Thyroid gland (tissue), 4 donors: Measurements from ENCODE around the gene TBK1. TPM values are rescaled to one million over a fixed set of nuclear protein-coding genes. Genes with fewer than 3 reads are reported as not detected.

Experiments
- DNase-seq, 2 donors: peaks; one replicate each; pipeline ENCODE4 v3.0.0-alpha.2; 2019
- H3K27ac ChIP-seq, 3 donors: fragments of 200-600 bp; sonication (generic); 1 replicate in 2 of 3; 2 replicates in 1 of 3; pipeline ENCODE4 v1.5.1; 2016 to 2019; ENCODE audit warnings: mild to moderate bottlenecking in 1 of 3, moderate library complexity in 1 of 3
- H3K27me3 ChIP-seq: fragments of 200-600 bp; sonication (generic); one replicate; pipeline ENCODE4 v1.5.1; 2019
- H3K36me3 ChIP-seq, 2 donors: fragments of 200-600 bp; sonication (generic); one replicate each; pipeline ENCODE4 v1.5.1; 2016 to 2019
- H3K4me1 ChIP-seq, 2 donors: fragments of 200-600 bp; sonication (generic); one replicate each; pipeline ENCODE4 v1.5.1; 2017 to 2019
- H3K4me3 ChIP-seq, 3 donors: fragments of 200-600 bp; sonication (generic); replicated peaks in 1 of 3; 1 replicate in 2 of 3; 2 replicates in 1 of 3; pipeline ENCODE4 v1.5.1; 2016; ENCODE audit warnings: mild to moderate bottlenecking in 1 of 3
- H3K9me3 ChIP-seq: fragments of 200-600 bp; sonication (generic); one replicate; pipeline ENCODE4 v1.5.1; 2017
- CTCF ChIP-seq, 6 experiments: fragments of 200-600 bp in 3 of 6; fragments of 450-650 bp in 3 of 6; sonication (generic) in 3 of 6; IDR thresholded peaks; one replicate each; pipeline ENCODE4 v1.5.1; 2016 to 2019; ENCODE audit warnings: antibody characterized with exemption in 6 of 6, mild to moderate bottlenecking in 2 of 6, inconsistent platforms in 1 of 6, moderate library complexity in 1 of 6
- POLR2A ChIP-seq, 2 donors: fragments of 450-650 bp; IDR thresholded peaks; one replicate each; pipeline ENCODE4 v1.6.1; 2017; ENCODE audit warnings: antibody characterized with exemption in 2 of 2, mild to moderate bottlenecking in 2 of 2, moderate library complexity in 1 of 2
- WGBS, 2 donors: methylation state at CpG; one replicate each; pipeline ENCODE4 v1.1.5; 2017; 5-methylcytosine and 5-hydroxymethylcytosine counted together
- intact Hi-C: fragments of 100-400 bp; cut with DNase I; formaldehyde crosslinking; loops from one replicate; pipeline ENCODE4 v1.15.1; 2023
- total RNA-seq, 4 donors: library from RNA; depleted of rRNA; stranded (reverse); fragments of >200 nt; gene quantifications; one replicate each; pipeline ENCODE4 v1.2.3, GENCODE V29; 2016

Gene TBK1
- total RNA-seq, 4 donors from 2014 or later, result 27.7 to 42.1 (median 33.4) TPM

- no peak overlapping the region for H3K4me3 ChIP-seq
- intact Hi-C loops, result no loop called here
- DNase-seq, result no peak
- 96% methylated on average over 5 of the region's 5 CpGs for WGBS, 2 donors
- no peaks in the 10 kb centered on the region for H3K9me3 ChIP-seq
- no peaks in the 10 kb centered on the region for H3K4me1 ChIP-seq
- peaks cover 79 to 82% of the 10 kb centered on the region in 2 donors for H3K36me3 ChIP-seq
- no peaks in the 10 kb centered on the region for H3K27me3 ChIP-seq
- TF ChIP-seq CTCF (IDR thresholded peaks at IDR 0.05) (no peak), POLR2A (IDR thresholded peaks at IDR 0.05) (no peak)
- H3K27ac ChIP-seq, result no peak overlapping the region
Observed at GRCh38 chr12:64433915-64434314, 18.0 kb upstream of the TBK1 start.

DNA sequence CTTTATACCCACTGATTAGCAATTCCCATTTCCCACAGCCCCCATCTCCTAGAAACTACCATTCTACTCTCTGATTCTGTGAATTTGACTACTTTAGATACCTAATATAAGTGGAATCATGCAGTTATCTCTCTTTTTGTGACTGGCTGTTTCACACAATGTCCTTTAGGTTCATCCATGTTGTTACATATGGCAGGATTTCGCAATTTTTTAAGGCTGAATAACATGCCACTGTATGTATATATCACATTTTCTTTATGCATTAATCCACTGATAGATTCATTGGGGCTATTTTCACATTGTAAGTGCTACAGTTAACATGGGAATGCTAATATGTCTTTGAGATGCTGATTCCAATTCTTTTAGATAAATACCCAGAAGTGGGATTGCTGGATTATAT, 11.8 kb upstream of the TBK1 start:
- H3K4me3 ChIP-seq, result no peak overlapping the region
- 96 to 100% methylated on average over 1 of the region's 1 CpG for WGBS, 2 donors
- H3K27me3 ChIP-seq, result no peaks in the 10 kb centered on the region
- H3K36me3 ChIP-seq, result peaks cover 36 to 47% of the 10 kb centered on the region in 2 donors
- intact Hi-C loops, result no loop called here
- DNase-seq, result no peak
- no peaks in the 10 kb centered on the region for H3K4me1 ChIP-seq
- TF ChIP-seq CTCF (IDR thresholded peaks at IDR 0.05) (no peak), POLR2A (IDR thresholded peaks at IDR 0.05) (no peak)
- no peak overlapping the region for H3K27ac ChIP-seq
- H3K9me3 ChIP-seq, result no peaks in the 10 kb centered on the region

- TF ChIP-seq POLR2A (IDR thresholded peaks at IDR 0.05), result no peak
- no peak for TF ChIP-seq CTCF (IDR thresholded peaks at IDR 0.05)
- Histone ChIP-seq H3K36me3 (peaks cover 8 to 25% of the 10 kb centered on the region in 2 donors), H3K27ac (no peak overlapping the region), H3K4me3 (no peak overlapping the region), H3K27me3 (no peaks in the 10 kb centered on the region), H3K4me1 (no peaks in the 10 kb centered on the region), H3K9me3 (no peaks in the 10 kb centered on the region)
- 93 to 94% methylated on average over 2 of the region's 2 CpGs for WGBS, 2 donors
- no peak for DNase-seq
- intact Hi-C loops, result no loop called here
Observed at GRCh38 chr12:64445490-64445889, 6.4 kb upstream of the TBK1 start.

DNA sequence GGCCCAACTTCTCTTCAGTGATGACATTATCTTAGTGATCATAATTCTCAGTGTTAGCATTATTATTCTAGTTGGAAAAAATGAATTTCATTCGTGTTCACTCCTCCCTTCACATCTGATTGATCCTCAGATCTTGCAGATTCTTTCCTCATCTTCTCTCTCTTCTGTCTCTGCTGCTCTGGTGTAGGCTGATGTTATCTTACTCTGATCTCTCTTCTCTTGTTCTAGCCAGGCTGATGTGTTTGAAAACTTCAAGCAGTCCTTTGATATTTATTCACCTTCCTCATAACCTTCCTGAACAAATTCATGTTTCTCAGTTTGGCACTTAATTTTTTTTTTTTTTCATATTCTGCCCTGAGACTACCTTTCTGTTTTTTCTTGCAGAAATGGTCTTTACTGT, 5.6 kb upstream of the TBK1 start:
- peaks cover 0 to 25% of the 10 kb centered on the region in 2 donors for H3K36me3 ChIP-seq
- TF ChIP-seq CTCF (IDR thresholded peaks at IDR 0.05) (no peak), POLR2A (IDR thresholded peaks at IDR 0.05) (no peak)
- peaks cover 0 to 6% of the 10 kb centered on the region in 2 donors for H3K4me1 ChIP-seq
- H3K27ac ChIP-seq, result no peak overlapping the region
- intact Hi-C loops, result no loop called here
- H3K9me3 ChIP-seq, result no peaks in the 10 kb centered on the region
- H3K27me3 ChIP-seq, result no peaks in the 10 kb centered on the region
- no peak overlapping the region for H3K4me3 ChIP-seq
- 86 to 94% methylated on average over 1 of the region's 1 CpG for WGBS, 2 donors
- DNase-seq, result no peak

DNA sequence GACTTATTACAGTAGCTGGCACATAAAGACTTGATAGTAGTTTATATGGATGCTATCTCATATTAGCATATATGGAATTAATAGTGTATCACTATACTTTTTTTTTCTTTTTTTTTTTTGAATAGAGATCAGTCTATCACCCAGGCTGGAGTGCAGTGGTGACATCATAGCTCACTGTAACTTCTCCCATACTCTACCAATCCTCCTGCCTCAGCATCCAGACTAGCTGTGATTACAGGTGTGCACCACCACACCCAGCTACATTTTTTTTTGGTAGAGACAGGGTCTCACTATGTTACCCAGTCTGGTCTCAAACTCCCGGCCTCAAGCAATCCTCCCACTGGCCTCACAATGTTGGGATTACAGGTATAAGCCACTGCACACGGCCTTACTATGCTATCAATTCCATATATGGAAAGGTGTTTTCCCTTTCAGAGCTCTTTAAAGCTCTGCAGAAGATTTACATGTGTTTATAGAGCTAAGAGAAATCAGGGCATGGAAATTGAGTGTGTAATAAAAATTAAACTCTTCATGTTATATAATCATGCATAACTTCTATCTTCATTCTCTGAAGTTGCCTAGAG, 1.8 kb upstream of the TBK1 start:
- Histone ChIP-seq H3K27ac (no peak overlapping the region), H3K9me3 (no peaks in the 10 kb centered on the region), H3K4me3 (no peak overlapping the region), H3K4me1 (peaks cover 0 to 17% of the 10 kb centered on the region in 2 donors), H3K36me3 (peaks cover 0 to 16% of the 10 kb centered on the region in 2 donors), H3K27me3 (no peaks in the 10 kb centered on the region)
- TF ChIP-seq POLR2A (IDR thresholded peaks at IDR 0.05), result no peak
- TF ChIP-seq CTCF (IDR thresholded peaks at IDR 0.05), result no peak
- WGBS, 2 donors, result 84 to 86% methylated on average over 2 of the region's 2 CpGs
- DNase-seq, result no peak
- intact Hi-C loops, result loop anchor here (5.0 kb wide), 1 partner anchor 48 kb away; the partner anchor contains the start of gene XPOT
